Keratinocyte (primary cell): ENCODE results near the gene POLE. TPM values are rescaled to one million over a fixed set of nuclear protein-coding genes. Genes with fewer than 3 reads are reported as not detected.

Experiments
- DNase-seq: peaks from one replicate; pipeline ENCODE4 v3.0.0-alpha.2; 2011; ENCODE audit warnings: low read depth, missing footprints, low spot score
- FAIRE-seq: peaks from 2 replicates; lab custom pipeline; 2011; peaks lifted over from hg19 to GRCh38; lab: Jason Lieb, UNC
- H2AFZ ChIP-seq: 2 replicates; pipeline ENCODE4 v1.6.0; 2012; ENCODE audit warnings: low read length, control low read depth, inconsistent platforms; ENCODE audit not compliant: control insufficient read depth
- H3K27ac ChIP-seq: 2 replicates; pipeline ENCODE4 v1.5.1; 2011; ENCODE audit warnings: low read length; ENCODE audit not compliant: control insufficient read depth, insufficient read depth
- H3K27me3 ChIP-seq: 3 replicates; pipeline ENCODE4 v1.6.0; 2011; ENCODE audit warnings: low read length; ENCODE audit not compliant: control insufficient read depth, insufficient read depth; ENCODE audit errors: extremely low read depth
- H3K36me3 ChIP-seq, 2 experiments: 2 replicates in 1 of 2; 3 replicates in 1 of 2; pipeline ENCODE4 v1.5.1; 2011; ENCODE audit warnings: low read length in 2 of 2, mild to moderate bottlenecking in 1 of 2; ENCODE audit not compliant: control insufficient read depth in 2 of 2, insufficient read depth in 2 of 2; ENCODE audit errors: extremely low read depth in 1 of 2
- H3K4me1 ChIP-seq: 3 replicates; pipeline ENCODE4 v1.5.1; 2011; ENCODE audit warnings: low read length; ENCODE audit not compliant: control insufficient read depth, insufficient read depth; ENCODE audit errors: extremely low read depth
- H3K4me2 ChIP-seq: 3 replicates; pipeline ENCODE4 v1.6.0; 2011; ENCODE audit warnings: low read depth, low read length; ENCODE audit not compliant: control insufficient read depth, insufficient read depth; ENCODE audit errors: extremely low read depth
- H3K4me3 ChIP-seq, 3 experiments: fragments of 200-600 bp in 1 of 3; sonication (generic) in 1 of 3; 2 replicates in 2 of 3; 3 replicates in 1 of 3; pipeline ENCODE4 v1.5.1; 2011 to 2016; ENCODE audit warnings: low read length in 3 of 3, mild to moderate bottlenecking in 3 of 3, control low read depth in 2 of 3, inconsistent platforms in 1 of 3, low read depth in 1 of 3, mixed read lengths in 1 of 3, mixed run types in 1 of 3, moderate library complexity in 1 of 3; ENCODE audit not compliant: control insufficient read depth in 2 of 3, insufficient read depth in 2 of 3; ENCODE audit errors: extremely low read depth in 1 of 3
- H3K79me2 ChIP-seq: 2 replicates; pipeline ENCODE4 v1.6.0; 2012; ENCODE audit warnings: low read length; ENCODE audit not compliant: control insufficient read depth, insufficient read depth
- H3K9ac ChIP-seq: 3 replicates; pipeline ENCODE4 v1.6.0; 2011; ENCODE audit warnings: low read length; ENCODE audit not compliant: control insufficient read depth, insufficient read depth; ENCODE audit errors: extremely low read depth
- H3K9me1 ChIP-seq: 3 replicates; pipeline ENCODE4 v1.6.0; 2011; ENCODE audit warnings: low read length; ENCODE audit not compliant: control insufficient read depth, insufficient read depth; ENCODE audit errors: extremely low read depth
- H3K9me3 ChIP-seq: 2 replicates; pipeline ENCODE4 v1.5.1; 2012; ENCODE audit warnings: low read depth, low read length; ENCODE audit not compliant: control insufficient read depth
- H4K20me1 ChIP-seq: 3 replicates; pipeline ENCODE4 v1.6.0; 2011; ENCODE audit warnings: low read length; ENCODE audit not compliant: control insufficient read depth, insufficient read depth; ENCODE audit errors: extremely low read depth
- CTCF ChIP-seq, 3 experiments: IDR thresholded peaks in 1 of 3; conservative IDR thresholded peaks in 1 of 3; optimal IDR thresholded peaks in 1 of 3; 2 replicates in 2 of 3; 3 replicates in 1 of 3; pipeline versions ENCODE3 to v1.5.1; 2011; ENCODE audit warnings: low read length in 3 of 3, mild to moderate bottlenecking in 3 of 3, moderate library complexity in 2 of 3, control low read depth in 1 of 3, inconsistent platforms in 1 of 3; ENCODE audit not compliant: insufficient read depth in 2 of 3; ENCODE audit errors: extremely low read depth in 1 of 3
- EZH2 ChIP-seq: IDR thresholded peaks from one replicate; pipeline ENCODE4 v1.6.1; 2012; ENCODE audit warnings: inconsistent platforms, mild to moderate bottlenecking, low read length, moderate library complexity
- dilution Hi-C: fragments of 300-500 bp; cut with MboI; formaldehyde crosslinking; loops from one replicate; pipeline ENCODE4 v1.7.0; 2020; ENCODE audit warnings: low sequenced_read_pairs; ENCODE audit not compliant: extremely low pct_ligation_motif_present
- polyA plus RNA-seq, 5 experiments: library from polyadenylated mRNA; depleted of rRNA in 3 of 5; stranded (reverse) in 3 of 5; stranded (forward) in 1 of 5; unstranded in 1 of 5; fragments of >200 nt; gene quantifications; 1 replicate in 1 of 5; 2 replicates in 3 of 5; 3 replicates in 1 of 5; pipeline versions ENCODE4 v1.2.1 to v1.2.3, GENCODE V29; 2011 to 2012; ENCODE audit warnings: missing spikeins in 2 of 5, low read depth in 1 of 5, low replicate concordance in 1 of 5

POLE gene
- polyA plus RNA-seq, 1 donor (not counting 4 experiments of a cell fraction or from before 2014, with no cell fraction given), result 14.8 TPM

DNA sequence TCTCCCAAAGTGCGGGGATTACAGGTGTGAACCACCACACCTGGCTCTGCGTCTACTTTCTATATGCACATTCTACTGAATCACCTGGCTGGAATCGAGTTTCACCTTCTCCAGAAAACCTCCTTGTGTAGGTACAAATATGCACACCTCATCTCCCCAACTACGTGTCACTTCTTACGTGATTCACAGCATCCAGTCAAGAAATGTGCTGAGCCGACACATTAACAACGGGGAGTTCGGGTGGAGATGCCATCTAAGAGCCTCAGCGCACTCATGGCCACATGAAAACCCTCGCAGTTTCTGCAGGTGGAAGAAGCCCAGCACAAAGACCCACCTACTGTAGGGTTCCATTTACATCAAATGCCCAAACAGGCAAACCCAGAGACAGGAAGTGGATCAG, 39.3 kb downstream of the POLE start:
- H3K27me3 ChIP-seq, result no peaks in the 10 kb centered on the region
- no peak for DNase-seq
- H3K4me1 ChIP-seq, result no peaks in the 10 kb centered on the region
- TF ChIP-seq CTCF (optimal IDR thresholded peaks at IDR 0.05 in 1 of 3, IDR thresholded peaks at IDR 0.05 in 1 of 3, conservative IDR thresholded peaks at IDR 0.05 in 1 of 3; ENCODE audit: extremely low read depth in 1 of 3, insufficient read depth in 2 of 3, low read length in 3 of 3), result no peak
- no peak for TF ChIP-seq EZH2
- FAIRE-seq, result no peak
- H4K20me1 ChIP-seq, result no peaks in the 10 kb centered on the region
- no peak overlapping the region for H3K4me3 ChIP-seq
- no peak overlapping the region for H3K27ac ChIP-seq
- no peak overlapping the region for H3K4me2 ChIP-seq
- no peaks in the 10 kb centered on the region for H3K9me1 ChIP-seq
- H3K36me3 ChIP-seq, result peaks cover 12 to 16% of the 10 kb centered on the region in 2 experiments
- no peak overlapping the region for H3K9ac ChIP-seq
- H3K79me2 ChIP-seq, result no peaks in the 10 kb centered on the region
- H2AFZ ChIP-seq, result no peak overlapping the region
- no peaks in the 10 kb centered on the region for H3K9me3 ChIP-seq
- dilution Hi-C loops, result no loop called here

DNA sequence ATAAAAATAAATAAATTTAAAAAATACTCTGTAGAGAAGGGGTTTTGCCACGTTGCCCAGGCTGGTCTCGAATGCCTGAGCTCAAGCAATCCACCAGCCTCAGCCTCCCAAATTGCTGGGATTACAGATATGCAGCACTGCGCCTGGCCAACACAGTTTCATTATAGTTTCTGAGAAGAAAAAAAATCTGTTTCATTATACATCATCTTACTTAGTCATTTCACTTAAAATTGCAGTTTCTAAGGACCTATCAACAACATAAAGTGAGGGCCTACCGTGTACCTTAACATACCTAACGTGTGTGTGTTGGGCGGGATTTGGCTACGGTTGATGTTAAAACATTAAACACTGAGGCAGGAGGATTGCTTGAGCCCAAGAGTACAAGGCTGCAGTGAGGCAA, 40.3 kb downstream of the POLE start:
- H3K9me3 ChIP-seq, result no peaks in the 10 kb centered on the region
- H3K4me3 ChIP-seq, result no peak overlapping the region
- DNase-seq (no peak), FAIRE-seq (no peak)
- dilution Hi-C loops, result no loop called here
- H3K9me1 ChIP-seq, result no peaks in the 10 kb centered on the region
- no peak overlapping the region for H2AFZ ChIP-seq
- no peaks in the 10 kb centered on the region for H3K4me1 ChIP-seq
- peaks cover 12 to 19% of the 10 kb centered on the region in 2 experiments for H3K36me3 ChIP-seq
- H4K20me1 ChIP-seq, result no peaks in the 10 kb centered on the region
- no peak overlapping the region for H3K4me2 ChIP-seq
- TF ChIP-seq EZH2 (no peak), CTCF (optimal IDR thresholded peaks at IDR 0.05 in 1 of 3, IDR thresholded peaks at IDR 0.05 in 1 of 3, conservative IDR thresholded peaks at IDR 0.05 in 1 of 3; ENCODE audit: extremely low read depth in 1 of 3, insufficient read depth in 2 of 3, low read length in 3 of 3) (no peak)
- no peaks in the 10 kb centered on the region for H3K27me3 ChIP-seq
- no peak overlapping the region for H3K27ac ChIP-seq
- H3K9ac ChIP-seq, result no peak overlapping the region
- H3K79me2 ChIP-seq, result no peaks in the 10 kb centered on the region
